IPS-18c (cell line): ENCODE results near the gene CTTNBP2.

Experiments used
- H3K4me3 ChIP-seq: 2 replicates; pipeline ENCODE4 v1.7.0; 2013; ENCODE audit warnings: low read depth, mild to moderate bottlenecking, low read length, moderate library complexity; ENCODE audit not compliant: insufficient read depth
- H3K9me3 ChIP-seq: one replicate; pipeline ENCODE4 v1.6.1; 2013; ENCODE audit warnings: mild to moderate bottlenecking, low read length, moderate library complexity; ENCODE audit not compliant: control insufficient read depth, insufficient read depth

CTTNBP2 gene

GRCh38 chr7:117872561-117873309, 506 bp downstream of the CTTNBP2 start:
- Histone ChIP-seq H3K9me3 (no peaks in the 10 kb centered on the region), H3K4me3 (peak overlapping the region; percentile 83)

GRCh38 chr7:117871778-117872538, 1.3 kb downstream of the CTTNBP2 start:
- Histone ChIP-seq H3K4me3 (peak overlapping the region; percentile 83), H3K9me3 (no peaks in the 10 kb centered on the region)

GRCh38 chr7:117871401-117871777, 1.9 kb downstream of the CTTNBP2 start:
- Histone ChIP-seq H3K9me3 (no peaks in the 10 kb centered on the region), H3K4me3 (peak overlapping the region; percentile 83; the same call in 1 of the 2 replicates)

GRCh38 chr7:117870448-117871130, 2.7 kb downstream of the CTTNBP2 start:
- Histone ChIP-seq H3K4me3 (no peak overlapping the region), H3K9me3 (no peaks in the 10 kb centered on the region)

- Histone ChIP-seq H3K9me3 (peaks cover 2% of the 10 kb centered on the region), H3K4me3 (no peak overlapping the region)
Measured at GRCh38 chr7:117869374-117869773, 3.9 kb downstream of the CTTNBP2 start.

GRCh38 chr7:117863618-117864017, 9.6 kb downstream of the CTTNBP2 start:
- Histone ChIP-seq H3K4me3 (no peak overlapping the region), H3K9me3 (peaks cover 2% of the 10 kb centered on the region)

GRCh38 chr7:117862378-117862777, 10.9 kb downstream of the CTTNBP2 start:
- Histone ChIP-seq H3K9me3 (peaks cover 2% of the 10 kb centered on the region), H3K4me3 (no peak overlapping the region)

GRCh38 chr7:117859246-117859812, 13.9 kb downstream of the CTTNBP2 start:
- Histone ChIP-seq H3K4me3 (no peak overlapping the region), H3K9me3 (no peaks in the 10 kb centered on the region)

- Histone ChIP-seq H3K9me3 (no peaks in the 10 kb centered on the region), H3K4me3 (no peak overlapping the region)
Measured at GRCh38 chr7:117858712-117859111, 14.5 kb downstream of the CTTNBP2 start.

- Histone ChIP-seq H3K9me3 (no peaks in the 10 kb centered on the region), H3K4me3 (no peak overlapping the region)
Measured at GRCh38 chr7:117857718-117858117, 15.5 kb downstream of the CTTNBP2 start.

GRCh38 chr7:117856196-117856595, 17.0 kb downstream of the CTTNBP2 start:
- Histone ChIP-seq H3K4me3 (no peak overlapping the region), H3K9me3 (no peaks in the 10 kb centered on the region)

- Histone ChIP-seq H3K9me3 (no peaks in the 10 kb centered on the region), H3K4me3 (no peak overlapping the region)
Measured at GRCh38 chr7:117854186-117854585, 19.1 kb downstream of the CTTNBP2 start.

- no peak overlapping the region for H3K4me3 ChIP-seq
- H3K9me3 ChIP-seq = no peaks in the 10 kb centered on the region
Measured at GRCh38 chr7:117848941-117849340, 24.3 kb downstream of the CTTNBP2 start.

- Histone ChIP-seq H3K9me3 (no peaks in the 10 kb centered on the region), H3K4me3 (no peak overlapping the region)
Measured at GRCh38 chr7:117844678-117845077, 28.6 kb downstream of the CTTNBP2 start.

- Histone ChIP-seq H3K9me3 (no peaks in the 10 kb centered on the region), H3K4me3 (no peak overlapping the region)
Measured at GRCh38 chr7:117841611-117842010, 31.6 kb downstream of the CTTNBP2 start.

- Histone ChIP-seq H3K9me3 (no peaks in the 10 kb centered on the region), H3K4me3 (no peak overlapping the region)
Measured at GRCh38 chr7:117841011-117841410, 32.2 kb downstream of the CTTNBP2 start.

- Histone ChIP-seq H3K4me3 (no peak overlapping the region), H3K9me3 (no peaks in the 10 kb centered on the region)
Measured at GRCh38 chr7:117839507-117839906, 33.7 kb downstream of the CTTNBP2 start.

- no peaks in the 10 kb centered on the region for H3K9me3 ChIP-seq
Measured at GRCh38 chr7:117837841-117838240, 35.4 kb downstream of the CTTNBP2 start.

More at GRCh38 chr7:117837841-117838240, 35.4 kb downstream of the CTTNBP2 start:
- no peak overlapping the region for H3K4me3 ChIP-seq
